Activated gamma-delta T cell treated with anti-CD3 and anti-CD28 coated beads, Interleukin-2, amount 50 U/mL, for 16 hours (primary cell): Measurements from ENCODE around the gene TFPT.

Experiments
- DNase-seq: peaks from one replicate; pipeline ENCODE4 v3.0.0-alpha.2; 2020; ENCODE audit warnings: low read depth

TFPT gene, protein sequence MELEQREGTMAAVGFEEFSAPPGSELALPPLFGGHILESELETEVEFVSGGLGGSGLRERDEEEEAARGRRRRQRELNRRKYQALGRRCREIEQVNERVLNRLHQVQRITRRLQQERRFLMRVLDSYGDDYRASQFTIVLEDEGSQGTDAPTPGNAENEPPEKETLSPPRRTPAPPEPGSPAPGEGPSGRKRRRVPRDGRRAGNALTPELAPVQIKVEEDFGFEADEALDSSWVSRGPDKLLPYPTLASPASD

DNA sequence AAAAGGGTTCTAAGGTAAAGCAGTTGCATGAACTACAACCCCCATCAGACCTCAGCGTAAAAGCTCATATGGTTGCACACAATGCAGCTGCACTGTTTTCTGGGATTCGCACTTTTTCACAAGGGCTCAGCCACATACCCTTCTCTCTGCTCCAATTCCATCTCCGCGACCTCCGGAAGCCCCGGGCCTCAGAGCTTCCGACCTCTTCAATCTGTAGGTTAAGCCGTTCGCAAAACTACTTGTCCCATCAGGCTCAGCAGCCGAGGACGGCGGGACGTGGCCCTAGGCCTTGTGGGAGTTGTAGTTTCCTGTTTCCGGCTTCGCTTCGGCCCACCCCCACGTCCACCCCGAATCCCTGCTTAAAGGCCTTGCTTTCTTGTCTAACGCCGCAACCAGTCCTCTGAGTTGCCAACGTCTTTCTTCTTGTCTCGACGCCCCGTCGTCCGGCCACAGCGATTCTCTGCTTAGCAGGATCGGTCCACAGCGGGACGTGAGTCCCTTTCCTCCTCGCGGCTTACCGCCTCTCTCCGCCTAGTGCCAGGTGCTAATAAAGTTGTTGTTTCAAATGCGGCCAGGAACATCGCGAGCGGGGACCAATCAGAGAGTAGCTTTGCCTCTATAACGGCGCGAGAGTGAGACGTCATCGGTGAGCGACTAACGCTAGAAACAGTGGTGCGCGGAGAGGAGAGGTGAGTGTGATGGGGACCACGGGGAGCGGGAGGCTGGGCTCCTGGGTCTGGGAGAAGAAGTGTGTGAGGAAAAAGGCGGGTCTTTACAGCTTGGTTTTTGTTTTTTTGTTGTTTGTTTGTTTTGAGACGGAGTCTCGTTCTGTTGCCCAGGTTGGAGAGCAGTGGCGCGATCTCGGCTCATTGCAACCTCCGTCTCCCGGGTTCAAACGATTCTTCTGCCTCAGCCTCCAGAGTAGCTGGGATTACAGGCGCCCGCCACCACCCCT, at the start of gene TFPT, which contains the start of gene PRPF31:
TSS of gene TFPT (minus strand) at position 549 of the 955 bp plus-strand sequence. CDS start at position 161, 388 bp downstream.
TSS of gene PRPF31 (plus strand) at position 646 of the 955 bp plus-strand sequence. CDS start 2,525 bp downstream, outside the sequence.
- peak; percentile 94 for DNase-seq

DNA sequence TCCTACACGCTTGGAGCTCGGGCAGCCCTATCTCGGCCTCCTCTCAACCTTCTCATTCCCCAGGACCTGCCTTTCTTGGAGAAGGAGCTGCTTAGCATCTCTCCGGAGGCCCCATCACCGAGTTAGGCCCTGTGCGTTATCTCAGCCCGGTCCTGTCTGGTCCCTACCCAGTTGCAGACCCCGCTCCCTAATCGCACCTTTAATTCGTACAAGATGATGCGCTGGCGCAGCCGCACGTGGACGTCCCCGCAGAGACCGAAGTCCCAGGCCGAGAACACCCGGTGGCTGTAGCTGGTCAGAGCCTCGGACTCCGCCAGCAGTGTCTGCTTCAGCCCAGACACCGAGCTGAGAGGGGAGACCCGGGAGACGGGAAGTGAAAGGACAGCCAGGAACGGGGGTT, 49.8 kb upstream of the TFPT start:
- DNase-seq: no peak

DNA sequence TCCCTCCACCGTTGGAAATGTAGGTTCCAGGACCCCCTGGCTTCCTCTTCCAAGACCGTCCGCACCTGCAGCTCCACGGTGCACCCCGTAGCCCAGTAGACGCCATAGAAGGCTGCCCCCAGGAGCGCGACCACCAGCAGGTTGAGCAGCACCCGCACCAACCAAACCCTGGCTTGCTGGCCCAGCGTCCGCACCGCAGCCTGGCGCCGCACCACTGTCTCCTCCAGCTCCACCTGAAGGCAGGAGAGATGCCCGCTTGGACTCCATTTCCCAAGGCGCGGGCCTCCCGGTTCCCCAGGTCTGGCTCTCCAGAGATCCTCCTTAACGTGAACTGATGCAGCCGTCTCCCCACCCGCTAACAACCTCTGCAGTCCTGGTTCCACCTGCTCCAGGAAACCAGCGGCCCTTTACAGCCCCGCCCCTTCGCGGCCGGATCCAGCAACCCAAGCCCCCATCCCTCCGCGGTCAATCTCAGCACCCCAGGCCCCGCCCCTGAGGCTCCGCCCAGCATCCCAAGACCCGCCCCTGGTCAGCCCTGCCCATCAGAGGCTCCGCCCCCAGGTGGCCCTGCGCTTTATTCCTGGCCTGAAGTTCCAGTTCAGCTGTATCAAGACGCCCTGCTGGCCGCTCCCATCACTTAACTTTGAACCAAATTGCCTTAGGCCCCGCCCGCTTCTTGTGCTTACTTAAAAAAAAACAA, 49.1 kb upstream of the TFPT start:
- peak; percentile 22 for DNase-seq

DNA sequence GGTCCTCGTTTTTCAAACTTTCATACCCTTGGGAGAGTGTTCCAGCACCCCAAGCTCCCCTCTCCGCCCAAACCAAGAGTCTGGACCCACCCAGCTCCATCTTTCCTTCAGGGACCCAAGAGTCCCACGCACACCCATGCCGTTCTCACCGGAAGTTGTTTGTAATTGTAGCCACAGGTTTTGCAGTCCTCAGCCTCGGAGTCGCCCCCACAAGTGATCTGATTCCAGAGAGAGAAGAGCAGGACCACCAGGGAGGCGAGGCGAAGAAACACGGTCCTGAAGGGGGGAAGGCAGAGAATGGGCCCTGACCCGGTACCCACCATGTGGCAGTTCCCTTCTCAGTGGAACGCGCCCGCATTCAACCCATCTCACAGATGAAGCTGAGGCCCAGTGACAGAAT, 47.4 kb upstream of the TFPT start:
- no peak for DNase-seq

DNA sequence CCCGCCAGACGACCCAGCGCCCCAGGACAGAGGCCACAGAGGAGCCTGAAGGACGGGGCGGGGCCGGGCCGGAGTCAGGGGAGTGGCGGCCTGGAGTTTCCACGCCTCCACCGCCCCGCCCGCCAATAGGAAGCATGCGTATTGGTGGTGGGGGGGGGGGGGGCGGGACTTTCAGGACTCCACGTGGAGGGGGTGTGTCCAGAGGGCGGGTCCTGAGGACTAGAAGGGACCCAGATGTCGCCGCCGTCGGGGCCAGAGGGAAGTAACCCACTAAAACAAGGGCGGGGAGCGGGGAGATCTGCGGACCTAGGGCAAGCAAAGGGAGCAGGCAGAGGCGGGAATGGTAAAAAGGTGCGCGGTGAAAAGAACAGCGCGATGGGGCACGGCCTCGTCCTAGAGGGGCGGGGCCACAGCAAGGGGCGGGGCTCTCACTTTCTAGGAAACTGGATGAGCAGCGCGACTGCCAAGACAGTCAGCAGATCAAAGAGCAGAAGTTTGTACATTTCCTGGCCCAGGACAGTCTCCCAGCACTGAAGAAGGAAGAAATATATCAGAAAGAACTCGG, 46.9 kb upstream of the TFPT start:
- peak; percentile 72 for DNase-seq

DNA sequence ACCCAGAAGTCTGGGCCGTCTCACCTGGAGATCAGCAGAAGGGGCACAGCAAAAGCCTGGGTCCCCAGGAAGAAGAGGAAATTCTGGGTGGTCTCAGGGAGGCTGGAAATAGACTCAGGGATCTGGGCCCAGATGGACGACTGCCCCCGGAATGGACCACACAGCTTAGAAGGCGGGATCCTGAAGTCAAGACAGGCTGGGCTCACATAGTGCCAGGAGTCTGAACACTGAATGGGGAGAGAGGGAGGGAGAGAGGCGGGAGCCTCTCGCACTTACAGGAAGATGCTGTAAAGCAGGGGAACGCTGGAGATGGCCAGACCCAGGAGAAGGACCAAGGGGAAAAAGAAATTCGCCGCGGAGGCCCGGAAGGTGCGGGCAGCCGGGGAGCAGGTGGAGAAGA, 45.4 kb upstream of the TFPT start:
- no peak for DNase-seq

DNA sequence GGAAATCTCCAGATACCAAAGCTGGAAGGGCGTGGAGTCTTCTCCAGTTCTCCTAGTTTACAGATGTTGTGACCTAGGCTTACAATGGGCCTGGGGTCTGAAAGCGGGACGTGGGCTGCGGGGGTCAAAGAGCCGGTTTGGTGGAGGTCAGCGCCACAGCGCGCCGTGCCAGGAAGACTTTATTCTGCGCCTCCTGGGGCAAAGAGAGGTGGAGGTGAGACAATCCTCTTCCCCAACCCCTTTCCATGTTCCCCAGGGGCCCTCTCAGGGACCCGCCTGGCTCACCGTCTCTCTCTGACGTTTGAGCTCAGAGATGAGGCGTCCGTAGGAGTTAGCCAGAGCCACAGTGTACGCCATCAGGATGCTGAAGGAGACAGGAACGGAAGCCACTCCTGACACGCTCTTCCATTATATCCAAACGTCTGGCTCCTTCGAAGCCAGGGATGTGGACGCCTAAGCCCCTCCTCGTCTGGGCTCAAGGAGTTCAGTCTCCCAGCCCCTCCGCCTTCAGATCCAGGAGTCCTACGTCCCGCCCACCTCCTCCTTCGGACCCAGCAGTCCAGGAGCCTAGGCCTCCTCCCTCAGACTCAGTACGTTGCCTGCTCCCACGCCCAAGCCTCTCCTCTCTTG, 44.8 kb upstream of the TFPT start:
- DNase-seq: no peak

DNA sequence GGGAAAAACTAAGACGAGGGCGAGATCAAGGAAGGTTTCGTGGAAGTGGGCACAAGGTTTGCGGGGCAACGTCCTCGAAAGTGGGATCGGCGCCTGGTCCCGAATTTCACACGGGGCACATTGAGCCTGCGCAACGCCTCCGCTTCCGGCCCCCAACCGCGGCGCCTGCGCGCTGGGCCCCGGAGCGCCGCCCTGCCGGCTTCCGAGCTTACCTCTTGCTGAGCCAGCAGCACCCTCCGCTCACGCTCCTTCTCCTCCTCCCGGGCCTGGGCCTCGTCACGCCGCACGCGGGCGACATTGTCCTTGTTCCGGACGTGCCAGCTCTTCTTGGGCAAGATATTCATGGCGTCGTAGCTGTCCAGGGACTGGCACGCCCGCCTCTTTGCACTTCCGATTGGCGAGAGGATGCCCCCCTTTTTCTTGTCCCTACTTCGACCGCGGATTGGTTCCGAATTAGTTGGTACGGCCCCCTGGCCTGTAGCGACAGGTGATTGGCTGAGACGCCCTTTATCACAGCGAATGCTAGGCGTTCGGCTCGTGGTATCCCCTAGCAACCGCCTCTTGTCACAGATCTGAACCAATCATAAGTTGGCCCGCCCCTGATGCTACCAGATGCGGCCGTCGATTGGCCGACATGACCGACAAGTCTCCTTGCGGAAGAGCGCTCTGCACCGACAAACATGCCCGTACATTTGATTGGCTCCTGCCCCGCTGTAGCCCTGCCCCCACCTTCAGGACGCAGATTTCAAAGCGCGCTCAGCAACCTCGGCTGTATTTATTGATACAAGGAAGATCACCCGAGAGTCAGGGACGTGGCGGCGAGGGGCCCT, 44.1 kb upstream of the TFPT start, which contains the start of gene LENG1:
TSS of gene LENG1 (minus strand) at position 370 of the 830 bp plus-strand sequence. CDS start at position 344, 26 bp downstream.
- DNase-seq: peak; percentile 99

DNA sequence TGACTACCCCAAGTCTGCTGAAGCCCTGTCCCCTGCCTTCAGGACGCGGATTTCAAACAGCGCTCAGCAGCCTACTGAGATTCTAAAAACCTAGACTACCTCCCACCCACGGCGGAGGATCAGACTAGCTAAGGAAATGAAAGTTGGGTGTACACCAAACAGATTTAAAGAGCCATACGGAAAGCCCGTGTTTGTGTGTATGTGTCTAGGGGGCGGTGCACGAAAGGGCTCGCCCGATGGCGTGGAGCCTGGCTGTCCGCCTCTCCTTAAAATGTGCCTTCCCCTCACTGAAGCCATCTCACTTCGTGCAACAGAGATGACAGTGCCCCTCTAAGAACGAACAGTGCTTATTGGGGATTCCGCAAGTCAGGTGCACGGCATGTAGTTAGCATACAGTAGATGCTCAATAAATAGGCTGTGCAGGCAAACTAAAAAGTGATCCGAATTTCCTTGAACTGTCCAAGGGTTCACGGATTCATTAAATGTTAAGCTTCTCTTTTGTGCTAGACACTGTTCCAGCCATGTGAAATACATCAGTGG, 43.4 kb upstream of the TFPT start:
- no peak for DNase-seq

DNA sequence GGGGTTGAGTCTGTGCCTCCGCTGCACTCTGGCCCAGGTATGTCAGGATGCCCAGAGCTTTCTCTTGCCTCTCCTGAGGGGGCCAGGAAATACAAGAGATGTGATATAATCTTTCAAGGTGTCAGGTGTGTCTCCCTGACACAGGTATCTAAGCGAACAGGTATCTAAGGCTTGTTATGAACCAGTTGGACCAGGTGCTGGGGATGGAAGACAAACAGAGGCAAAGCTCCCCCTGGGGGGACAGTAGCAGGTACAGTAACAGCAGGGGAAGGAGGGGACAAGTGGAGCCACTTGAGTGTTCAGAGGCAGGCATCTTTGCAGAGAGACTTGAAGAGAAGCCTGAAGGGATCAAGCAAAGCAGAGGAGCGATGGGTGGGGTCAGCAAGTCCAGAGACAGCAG, 41.5 kb upstream of the TFPT start:
- DNase-seq: no peak

DNA sequence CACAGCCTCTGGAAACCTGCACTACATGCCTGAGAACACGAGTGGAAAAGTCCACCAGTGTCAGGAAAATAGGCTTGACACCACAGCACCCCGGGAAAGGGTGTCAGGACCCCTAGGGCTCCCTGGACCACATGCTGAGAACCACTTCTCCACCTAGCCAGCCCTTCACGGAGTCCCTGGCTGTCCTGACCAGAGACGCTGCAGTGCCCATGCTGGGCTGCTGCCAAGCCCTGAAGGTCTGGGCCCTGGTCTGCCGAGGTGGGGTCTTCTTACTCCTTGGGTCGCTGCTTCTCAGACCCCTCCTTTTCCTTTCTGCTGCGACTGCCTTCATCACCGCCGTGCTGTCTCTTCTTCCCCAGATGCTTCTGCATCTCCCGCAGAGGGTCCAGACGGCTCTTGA, 41.0 kb upstream of the TFPT start:
- no peak for DNase-seq

DNA sequence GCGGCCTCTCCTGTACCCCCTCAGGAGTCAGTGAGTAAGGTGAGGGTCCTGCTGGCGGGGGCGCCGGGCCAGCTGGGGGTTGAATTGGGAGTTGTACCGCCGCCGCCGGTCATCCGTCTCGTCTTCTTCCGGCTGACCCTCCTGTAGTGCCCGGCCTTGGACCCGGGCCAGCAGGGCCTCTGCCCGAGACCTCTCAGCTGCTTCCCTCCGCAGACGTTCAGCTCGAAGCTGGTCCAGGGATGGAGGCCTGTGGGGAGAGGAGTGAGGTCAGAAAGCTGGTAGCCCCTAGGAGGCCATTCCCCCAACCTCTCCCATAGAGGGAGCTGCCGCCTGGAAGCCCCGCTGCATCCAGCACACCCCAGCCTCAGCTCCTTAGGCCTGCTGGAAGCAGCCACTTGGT, 40.2 kb upstream of the TFPT start:
- no peak for DNase-seq

DNA sequence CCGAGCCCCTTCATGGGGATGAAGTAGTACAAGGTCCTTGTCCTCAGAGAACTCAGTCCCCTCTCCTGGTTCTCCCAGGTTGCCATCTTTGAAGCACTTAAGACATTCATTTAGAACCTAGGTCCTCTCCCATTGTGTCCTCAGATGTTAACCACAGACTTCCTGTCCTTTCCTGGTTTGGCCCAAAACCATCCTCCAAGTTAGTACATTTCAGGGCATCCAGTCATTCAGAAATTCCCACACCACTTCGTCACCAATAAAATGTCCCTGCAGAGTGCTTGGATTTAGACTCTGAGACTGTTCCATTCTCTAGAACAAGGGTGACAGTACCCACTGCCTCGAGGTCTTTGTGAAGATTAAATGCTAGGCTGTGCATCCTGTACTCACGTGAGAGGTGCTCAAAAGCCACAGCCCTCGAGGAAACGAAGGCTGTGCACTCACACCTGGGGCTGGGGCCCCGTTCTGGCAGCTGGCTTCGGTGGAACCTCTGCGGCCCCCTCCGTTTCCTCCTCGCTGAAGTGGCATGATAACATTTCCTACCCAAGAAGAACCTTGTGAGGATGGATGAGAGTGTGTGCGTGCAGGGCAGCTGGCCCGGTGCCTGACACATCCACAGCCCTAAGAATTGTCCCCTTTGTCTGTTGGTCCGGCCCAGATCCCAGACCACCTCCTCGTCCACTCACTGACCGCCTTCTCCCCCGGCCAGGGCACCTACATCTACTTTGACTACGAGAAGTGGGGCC, 39.3 kb upstream of the TFPT start:
- no peak for DNase-seq

DNA sequence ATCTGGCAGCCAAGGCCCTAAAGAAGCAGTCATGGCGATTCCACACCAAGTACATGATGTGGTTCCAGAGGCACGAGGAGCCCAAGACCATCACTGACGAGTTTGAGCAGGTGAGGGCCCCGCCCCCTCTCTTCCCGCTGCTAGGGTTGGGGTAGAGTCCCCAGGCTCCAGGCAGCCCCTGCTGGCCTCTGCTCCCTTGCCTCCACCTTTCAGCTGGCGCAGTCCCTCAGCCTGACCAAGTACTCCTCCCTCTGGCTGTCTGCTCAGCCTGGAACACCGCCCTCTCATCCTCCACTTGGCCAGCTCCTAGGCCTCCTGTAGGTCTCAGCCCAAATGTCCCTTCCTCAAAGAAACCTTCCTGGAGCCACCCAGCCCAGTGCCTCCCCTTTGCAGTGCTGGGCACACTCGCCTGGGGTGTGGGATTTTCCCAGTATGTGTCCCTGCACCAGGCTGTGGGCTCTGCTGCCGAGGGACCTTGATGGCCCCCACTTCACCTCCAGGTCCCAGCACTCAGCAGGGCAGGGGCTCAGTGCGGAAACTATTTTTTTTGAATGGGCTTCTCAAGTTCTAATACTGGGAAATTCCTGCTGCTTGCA, 38.4 kb upstream of the TFPT start:
- no peak for DNase-seq

DNA sequence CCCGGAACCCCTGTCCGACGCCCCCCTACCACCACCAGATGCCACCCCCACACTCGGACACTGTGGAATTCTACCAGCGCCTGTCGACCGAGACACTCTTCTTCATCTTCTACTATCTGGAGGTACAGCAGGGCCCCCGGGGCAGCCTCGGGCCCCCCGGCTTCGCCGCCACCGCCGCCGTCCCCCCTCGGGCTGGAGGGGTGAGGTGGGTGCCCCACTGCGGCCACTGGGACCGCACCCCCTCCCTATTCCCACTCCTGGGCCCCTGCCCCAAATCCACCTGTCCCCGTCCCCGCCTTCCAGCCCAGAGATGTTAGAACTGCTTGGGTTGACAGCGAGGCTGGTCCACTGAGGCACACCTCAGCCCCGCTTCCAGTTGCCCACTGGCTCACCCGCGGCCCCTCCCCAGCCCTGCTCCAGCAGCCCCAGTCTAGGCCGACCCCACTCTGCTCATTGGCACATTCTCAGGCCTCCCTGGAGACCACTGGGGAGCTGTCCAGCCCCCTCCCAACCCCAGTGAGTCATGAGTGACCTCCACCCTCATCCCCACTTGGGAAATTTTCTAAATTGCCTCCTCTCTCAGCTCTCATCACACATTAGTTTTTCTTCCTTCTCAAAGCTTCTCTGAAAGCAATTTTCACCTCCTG, 37.5 kb upstream of the TFPT start:
- DNase-seq: no peak

DNA sequence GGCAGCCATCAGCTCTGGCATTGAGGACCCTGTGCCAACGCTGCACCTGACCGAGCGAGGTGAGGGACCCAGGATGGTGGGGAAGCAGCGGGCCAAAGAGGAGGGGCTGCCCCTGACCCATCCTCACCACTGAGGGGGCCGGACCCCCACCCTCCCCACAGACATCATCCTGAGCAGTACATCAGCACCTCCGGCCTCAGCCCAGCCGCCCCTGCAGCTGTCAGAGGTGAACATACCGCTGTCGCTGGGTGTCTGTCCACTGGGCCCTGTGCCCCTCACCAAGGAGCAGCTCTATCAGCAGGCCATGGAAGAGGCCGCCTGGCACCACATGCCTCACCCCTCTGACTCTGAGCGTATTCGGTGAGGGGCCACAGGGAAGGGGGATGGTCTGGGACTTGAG, 36.8 kb upstream of the TFPT start:
- DNase-seq: no peak

DNA sequence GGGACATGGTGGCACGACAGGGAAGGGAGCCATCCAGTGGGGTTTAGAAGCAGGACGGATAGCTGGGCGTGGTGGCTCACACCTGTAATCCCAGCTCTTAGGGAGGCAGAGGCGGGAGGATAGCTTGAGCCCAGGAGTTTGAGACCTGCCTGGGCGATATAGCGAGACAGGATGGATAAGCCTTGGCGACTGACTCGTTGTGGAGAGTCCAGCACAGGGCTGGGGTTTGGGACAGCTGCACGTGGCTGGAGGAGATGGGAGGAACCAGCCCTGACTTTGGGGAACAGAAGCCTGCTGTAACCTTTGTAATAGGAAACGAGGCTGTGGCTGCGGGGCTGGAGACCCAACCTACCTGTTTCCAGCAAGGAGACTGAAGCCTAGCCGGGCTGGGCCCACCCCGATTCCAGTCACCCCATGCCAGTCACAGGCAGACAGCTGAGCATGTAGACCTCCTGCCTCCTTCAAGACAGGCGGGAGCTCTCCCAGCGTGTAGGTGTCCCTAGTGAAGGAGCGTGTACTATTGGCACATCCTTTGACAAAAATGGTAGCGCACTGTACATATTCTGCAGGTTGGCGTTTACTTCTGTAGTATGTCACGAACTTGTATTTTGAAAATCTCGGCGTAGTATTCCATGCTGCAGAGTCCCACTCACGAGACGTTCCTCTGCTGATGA, 36.0 kb upstream of the TFPT start:
- no peak for DNase-seq
